Chondrocyte (in vitro differentiated cells): ENCODE measurements around the gene ABHD4. TPM values are rescaled to one million over a fixed set of nuclear protein-coding genes. Genes with fewer than 3 reads are reported as not detected.
"Not testable (repeated sequence)": the region's sequence is repeated elsewhere in the genome, so short reads cannot be mapped to it uniquely, and the experiment has no call there.

Experiments used
- DNase-seq: peaks from one replicate; pipeline ENCODE4 v3.0.0; 2021; ENCODE audit warnings: mixed read lengths, low spot score
- H3K27ac Mint-ChIP-seq: one replicate; pipeline ENCODE4 v1.8.0; 2021; ENCODE audit warnings: mild to moderate bottlenecking, moderate library complexity, mixed read lengths; ENCODE audit not compliant: unreplicated experiment
- H3K27me3 Mint-ChIP-seq: 2 replicates; pipeline ENCODE4 v1.8.0; 2021; ENCODE audit warnings: low read depth, mixed read lengths
- H3K36me3 Mint-ChIP-seq: 2 replicates; pipeline ENCODE4 v1.8.0; 2021; ENCODE audit warnings: low read depth, mixed read lengths
- H3K4me1 Mint-ChIP-seq: 2 replicates; pipeline ENCODE4 v1.8.0; 2021; ENCODE audit warnings: low read depth, mild to moderate bottlenecking, mixed read lengths
- H3K4me3 Mint-ChIP-seq: one replicate; pipeline ENCODE4 v1.8.0; 2021; ENCODE audit warnings: mild to moderate bottlenecking, moderate library complexity, mixed read lengths; ENCODE audit not compliant: unreplicated experiment
- H3K9me3 Mint-ChIP-seq: 2 replicates; pipeline ENCODE4 v1.8.0; 2021; ENCODE audit warnings: low read depth, mixed read lengths
- CTCF ChIP-seq: fragments of 200-600 bp; sonication (generic); IDR thresholded peaks from 2 replicates; pipeline ENCODE4 v1.5.0; 2021; ENCODE audit warnings: antibody characterized with exemption, mild to moderate bottlenecking, moderate library complexity
- total RNA-seq: library from RNA; stranded (reverse); gene quantifications from 3 replicates; pipeline ENCODE4 v1.2.1, GENCODE V29; 2021

Gene ABHD4
- total RNA-seq, 1 donor from 2014 or later: 88.0 TPM

GRCh38 chr14:22552001-22552826 is 45.9 kb upstream of the ABHD4 start:
- peak overlapping the region; percentile 68 for H3K27ac Mint-ChIP-seq
- no peak for TF ChIP-seq CTCF
- H3K36me3 Mint-ChIP-seq: no peaks in the 10 kb centered on the region
- no peak for DNase-seq
- H3K4me1 Mint-ChIP-seq: peaks cover 67% of the 10 kb centered on the region
- no peaks in the 10 kb centered on the region for H3K9me3 Mint-ChIP-seq
- H3K27me3 Mint-ChIP-seq: no peaks in the 10 kb centered on the region
- no peak overlapping the region for H3K4me3 Mint-ChIP-seq

GRCh38 chr14:22552827-22553076 is 45.3 kb upstream of the ABHD4 start:
- Mint-ChIP-seq H3K27me3 (no peaks in the 10 kb centered on the region), H3K4me1 (peaks cover 66% of the 10 kb centered on the region), H3K27ac (no peak overlapping the region), H3K36me3 (no peaks in the 10 kb centered on the region), H3K4me3 (no peak overlapping the region), H3K9me3 (no peaks in the 10 kb centered on the region)
- TF ChIP-seq CTCF: no peak
- no peak for DNase-seq

GRCh38 chr14:22553445-22553844 is 44.7 kb upstream of the ABHD4 start:
- no peak overlapping the region for H3K4me3 Mint-ChIP-seq
- no peak for DNase-seq
- H3K27ac Mint-ChIP-seq: no peak overlapping the region
- no peaks in the 10 kb centered on the region for H3K9me3 Mint-ChIP-seq
- H3K4me1 Mint-ChIP-seq: peaks cover 60% of the 10 kb centered on the region
- H3K27me3 Mint-ChIP-seq: no peaks in the 10 kb centered on the region
- TF ChIP-seq CTCF: no peak
- H3K36me3 Mint-ChIP-seq: no peaks in the 10 kb centered on the region

- not testable (repeated sequence) for H3K27me3 Mint-ChIP-seq, H3K27ac Mint-ChIP-seq, H3K36me3 Mint-ChIP-seq, DNase-seq, H3K4me3 Mint-ChIP-seq, H3K9me3 Mint-ChIP-seq
- peaks cover 56% of the 10 kb centered on the region for H3K4me1 Mint-ChIP-seq
Measured at GRCh38 chr14:22553861-22554497, 44.1 kb upstream of the ABHD4 start.

- Mint-ChIP-seq H3K9me3 (no peaks in the 10 kb centered on the region), H3K27ac (peak overlapping the region; percentile 27), H3K4me3 (no peak overlapping the region), H3K4me1 (peaks cover 55% of the 10 kb centered on the region), H3K36me3 (no peaks in the 10 kb centered on the region), H3K27me3 (no peaks in the 10 kb centered on the region)
- no peak for TF ChIP-seq CTCF
- DNase-seq: no peak
Measured at GRCh38 chr14:22554498-22555383, 43.4 kb upstream of the ABHD4 start.
